Upper lobe of left lung (tissue), 4 donors: ENCODE results near the gene OXCT1.

ENCODE experiments used
- CTCF ChIP-seq, 6 experiments: fragments of 450-650 bp in 4 of 6; fragments of 200-600 bp in 2 of 6; sonication (generic) in 2 of 6; IDR thresholded peaks; one replicate each; pipeline ENCODE4 v1.5.1; 2016 to 2019; ENCODE audit warnings: antibody characterized with exemption in 6 of 6
- EP300 ChIP-seq, 4 donors: sonication (generic); formaldehyde crosslinking; IDR thresholded peaks; one replicate each; pipeline ENCODE4 v1.5.1; 2017; ENCODE audit warnings: antibody characterized with exemption in 4 of 4, control low read depth in 2 of 4
- POLR2A ChIP-seq, 4 donors: fragments of 450-650 bp; IDR thresholded peaks; one replicate each; pipeline ENCODE4 v1.5.1; 2016 to 2017; ENCODE audit warnings: antibody characterized with exemption in 4 of 4, mild to moderate bottlenecking in 2 of 4
- POLR2AphosphoS5 ChIP-seq, 2 donors: sonication (generic); formaldehyde crosslinking; IDR thresholded peaks; one replicate each; pipeline ENCODE4 v1.5.1; 2017; ENCODE audit warnings: antibody characterized with exemption in 2 of 2

- TF ChIP-seq POLR2A (IDR thresholded peaks at IDR 0.05) = no peak
- TF ChIP-seq CTCF (IDR thresholded peaks at IDR 0.05) = no peak
- no peak for TF ChIP-seq POLR2AphosphoS5 (IDR thresholded peaks at IDR 0.05)
- TF ChIP-seq EP300 (IDR thresholded peaks at IDR 0.05) = no peak
Observed at GRCh38 chr5:41852293-41852692, 17.9 kb downstream of the OXCT1 start.
